K562 (cell line): ENCODE data around the gene THSD8. TPM values are rescaled to one million over a fixed set of nuclear protein-coding genes. Genes with fewer than 3 reads are reported as not detected.

Source experiments
- ARID3A ChIP-seq: IDR thresholded peaks from 2 replicates; pipeline ENCODE4 v1.6.1; 2012; ENCODE audit warnings: low read depth, low read length, improper control_type of control experiment, borderline replicate concordance
- ARNT ChIP-seq, 2 experiments: fragments of 450-650 bp; IDR thresholded peaks; 2 replicates each; pipeline ENCODE4 v1.6.1; 2016; ENCODE audit warnings: mild to moderate bottlenecking in 1 of 2
- FOXK1 ChIP-seq: sonication (generic); formaldehyde crosslinking; IDR thresholded peaks from 2 replicates; pipeline ENCODE4 v1.8.0; 2022; ENCODE audit warnings: missing genetic modification reagents, mild to moderate bottlenecking, borderline replicate concordance
- GABPB2 ChIP-seq: fragments of 250-450 bp; sonication (Bioruptor Pico); conservative IDR thresholded peaks from 2 replicates; pipeline ENCODE4 v1.5.1; 2021; ENCODE audit warnings: mild to moderate bottlenecking
- HDAC6 ChIP-seq: IDR thresholded peaks from 2 replicates; pipeline ENCODE4 v1.6.1; 2012; ENCODE audit warnings: low read depth, mild to moderate bottlenecking, control low read depth, inconsistent platforms, low read length, moderate library complexity
- NCOA2 ChIP-seq, 2 experiments: fragments of 450-650 bp; IDR thresholded peaks; 2 replicates each; pipeline ENCODE4 v1.6.1; 2018; ENCODE audit warnings: mild to moderate bottlenecking in 2 of 2, moderate library complexity in 1 of 2; ENCODE audit not compliant: partially characterized antibody in 2 of 2
- NFATC3 ChIP-seq: fragments of 450-650 bp; IDR thresholded peaks from 2 replicates; pipeline ENCODE4 v1.6.1; 2017; ENCODE audit warnings: mild to moderate bottlenecking
- POLR2B ChIP-seq: fragments of 450-650 bp; IDR thresholded peaks from 2 replicates; pipeline ENCODE4 v1.6.1; 2018; ENCODE audit warnings: low read depth; ENCODE audit not compliant: partially characterized antibody
- RHOXF2B ChIP-seq: fragments of 250-450 bp; sonication (Bioruptor Pico); conservative IDR thresholded peaks from 2 replicates; pipeline ENCODE4 v1.5.1; 2021
- SMARCC2 ChIP-seq: fragments of 450-650 bp; IDR thresholded peaks from 2 replicates; pipeline ENCODE4 v1.6.1; 2017; ENCODE audit warnings: antibody characterized with exemption, moderate library complexity, mild to moderate bottlenecking, low read depth
- TAL1 ChIP-seq: fragments of 450-650 bp; IDR thresholded peaks from 2 replicates; pipeline ENCODE4 v1.6.1; 2016; ENCODE audit warnings: mild to moderate bottlenecking
- ZKSCAN3 ChIP-seq: fragments of 250-450 bp; sonication (Bioruptor Pico); IDR thresholded peaks from 2 replicates; pipeline ENCODE4 v1.4.0; 2020
- ZNF436 ChIP-seq: fragments of 250-450, 450-650 bp; sonication (Bioruptor Pico); formaldehyde crosslinking; IDR thresholded peaks from 2 replicates; pipeline ENCODE4 v1.7.0; 2020; ENCODE audit warnings: mild to moderate bottlenecking
- ZNF696 ChIP-seq: fragments of 250-450 bp; sonication (Bioruptor Pico); conservative IDR thresholded peaks from 2 replicates; pipeline ENCODE4 v1.4.0; 2020; ENCODE audit warnings: mild to moderate bottlenecking, moderate library complexity
- polyA plus RNA-seq, 8 experiments: library from polyadenylated mRNA; depleted of rRNA in 4 of 8; stranded (reverse) in 5 of 8; unstranded in 3 of 8; fragments of >200 nt; fragmentation: Nextera tagmentation in 2 of 8; fragmentation: Illumina TruSeq in 1 of 8; extraction: Ambion mirVana in 2 of 8; extraction: Trizol in 1 of 8; gene quantifications; 2 replicates each; pipeline versions ENCODE4 v1.2.1 to v1.2.3, GENCODE V29; 2011 to 2014; ENCODE audit warnings: inconsistent platforms in 1 of 8, missing spikeins in 1 of 8
- total RNA-seq, 7 experiments: library from RNA; depleted of rRNA in 6 of 7; stranded (reverse); fragments of >200 nt in 6 of 7; fragmentation: Illumina TruSeq in 2 of 7; extraction: Trizol in 2 of 7; gene quantifications; 2 replicates each; pipeline versions ENCODE4 v1.2.1 to v1.2.3, GENCODE V29; 2011 to 2021; ENCODE audit warnings: low replicate concordance in 1 of 7
- TF ChIP-seq, protein P1 (sequence below): fragments of 450-650 bp; IDR thresholded peaks from 2 replicates; pipeline ENCODE4 v1.6.1; 2016
- TF ChIP-seq, protein P2 (sequence below): sonication (generic); formaldehyde crosslinking; IDR thresholded peaks from 2 replicates; pipeline ENCODE4 v1.8.0; 2022; ENCODE audit warnings: missing genetic modification reagents, mild to moderate bottlenecking, borderline replicate concordance
- TF ChIP-seq, protein P3 (sequence below), 3 experiments: fragments of 200-800 bp in 1 of 3; fragments of 250-450 bp in 1 of 3; fragments of 450-650 bp in 1 of 3; sonication (Bioruptor Pico) in 1 of 3; sonication (Bioruptor generic) in 1 of 3; formaldehyde crosslinking in 1 of 3; IDR thresholded peaks; 2 replicates each; pipeline versions ENCODE4 v1.6.1 to v1.8.0; 2016 to 2022; ENCODE audit warnings: mild to moderate bottlenecking in 2 of 3, missing genetic modification characterization in 2 of 3, missing compliant biosample characterization in 1 of 3, moderate library complexity in 1 of 3

THSD8 gene
- total and polyA plus RNA-seq, 9 of the 15 experiments (the other 6 are each of a cell fraction or from before 2014, with no cell fraction given) = 8.4 to 42.4 (median 19.9) TPM; not detected in 2

- TF ChIP-seq ARID3A (no peak), NFATC3 (no peak), ZNF696 (CRISPR knock-in tag) (no peak), ZKSCAN3 (CRISPR knock-in tag) (no peak), TAL1 (no peak), FOXK1 (CRISPR knock-in tag) (no peak), HDAC6 (no peak), NCOA2 (IDR thresholded peaks at IDR 0.05; ENCODE audit: partially characterized antibody in 2 of 2) (no peak), SMARCC2 (no peak), ZNF436 (no peak), RHOXF2B (CRISPR knock-in tag) (no peak), GABPB2 (CRISPR knock-in tag) (no peak), ARNT (IDR thresholded peaks at IDR 0.05) (no peak), POLR2B (no peak)
- TF ChIP-seq, protein P1, sequence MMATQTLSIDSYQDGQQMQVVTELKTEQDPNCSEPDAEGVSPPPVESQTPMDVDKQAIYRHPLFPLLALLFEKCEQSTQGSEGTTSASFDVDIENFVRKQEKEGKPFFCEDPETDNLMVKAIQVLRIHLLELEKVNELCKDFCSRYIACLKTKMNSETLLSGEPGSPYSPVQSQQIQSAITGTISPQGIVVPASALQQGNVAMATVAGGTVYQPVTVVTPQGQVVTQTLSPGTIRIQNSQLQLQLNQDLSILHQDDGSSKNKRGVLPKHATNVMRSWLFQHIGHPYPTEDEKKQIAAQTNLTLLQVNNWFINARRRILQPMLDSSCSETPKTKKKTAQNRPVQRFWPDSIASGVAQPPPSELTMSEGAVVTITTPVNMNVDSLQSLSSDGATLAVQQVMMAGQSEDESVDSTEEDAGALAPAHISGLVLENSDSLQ = no peak
- TF ChIP-seq, protein P2, sequence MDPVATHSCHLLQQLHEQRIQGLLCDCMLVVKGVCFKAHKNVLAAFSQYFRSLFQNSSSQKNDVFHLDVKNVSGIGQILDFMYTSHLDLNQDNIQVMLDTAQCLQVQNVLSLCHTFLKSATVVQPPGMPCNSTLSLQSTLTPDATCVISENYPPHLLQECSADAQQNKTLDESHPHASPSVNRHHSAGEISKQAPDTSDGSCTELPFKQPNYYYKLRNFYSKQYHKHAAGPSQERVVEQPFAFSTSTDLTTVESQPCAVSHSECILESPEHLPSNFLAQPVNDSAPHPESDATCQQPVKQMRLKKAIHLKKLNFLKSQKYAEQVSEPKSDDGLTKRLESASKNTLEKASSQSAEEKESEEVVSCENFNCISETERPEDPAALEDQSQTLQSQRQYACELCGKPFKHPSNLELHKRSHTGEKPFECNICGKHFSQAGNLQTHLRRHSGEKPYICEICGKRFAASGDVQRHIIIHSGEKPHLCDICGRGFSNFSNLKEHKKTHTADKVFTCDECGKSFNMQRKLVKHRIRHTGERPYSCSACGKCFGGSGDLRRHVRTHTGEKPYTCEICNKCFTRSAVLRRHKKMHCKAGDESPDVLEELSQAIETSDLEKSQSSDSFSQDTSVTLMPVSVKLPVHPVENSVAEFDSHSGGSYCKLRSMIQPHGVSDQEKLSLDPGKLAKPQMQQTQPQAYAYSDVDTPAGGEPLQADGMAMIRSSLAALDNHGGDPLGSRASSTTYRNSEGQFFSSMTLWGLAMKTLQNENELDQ (CRISPR knock-in tag) = no peak
- TF ChIP-seq, protein P3, sequence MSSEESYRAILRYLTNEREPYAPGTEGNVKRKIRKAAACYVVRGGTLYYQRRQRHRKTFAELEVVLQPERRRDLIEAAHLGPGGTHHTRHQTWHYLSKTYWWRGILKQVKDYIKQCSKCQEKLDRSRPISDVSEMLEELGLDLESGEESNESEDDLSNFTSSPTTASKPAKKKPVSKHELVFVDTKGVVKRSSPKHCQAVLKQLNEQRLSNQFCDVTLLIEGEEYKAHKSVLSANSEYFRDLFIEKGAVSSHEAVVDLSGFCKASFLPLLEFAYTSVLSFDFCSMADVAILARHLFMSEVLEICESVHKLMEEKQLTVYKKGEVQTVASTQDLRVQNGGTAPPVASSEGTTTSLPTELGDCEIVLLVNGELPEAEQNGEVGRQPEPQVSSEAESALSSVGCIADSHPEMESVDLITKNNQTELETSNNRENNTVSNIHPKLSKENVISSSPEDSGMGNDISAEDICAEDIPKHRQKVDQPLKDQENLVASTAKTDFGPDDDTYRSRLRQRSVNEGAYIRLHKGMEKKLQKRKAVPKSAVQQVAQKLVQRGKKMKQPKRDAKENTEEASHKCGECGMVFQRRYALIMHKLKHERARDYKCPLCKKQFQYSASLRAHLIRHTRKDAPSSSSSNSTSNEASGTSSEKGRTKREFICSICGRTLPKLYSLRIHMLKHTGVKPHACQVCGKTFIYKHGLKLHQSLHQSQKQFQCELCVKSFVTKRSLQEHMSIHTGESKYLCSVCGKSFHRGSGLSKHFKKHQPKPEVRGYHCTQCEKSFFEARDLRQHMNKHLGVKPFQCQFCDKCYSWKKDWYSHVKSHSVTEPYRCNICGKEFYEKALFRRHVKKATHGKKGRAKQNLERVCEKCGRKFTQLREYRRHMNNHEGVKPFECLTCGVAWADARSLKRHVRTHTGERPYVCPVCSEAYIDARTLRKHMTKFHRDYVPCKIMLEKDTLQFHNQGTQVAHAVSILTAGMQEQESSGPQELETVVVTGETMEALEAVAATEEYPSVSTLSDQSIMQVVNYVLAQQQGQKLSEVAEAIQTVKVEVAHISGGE (CRISPR knock-in tag; IDR thresholded peaks at IDR 0.05) = peak in 1 of 3 experiments; percentile 15; a peak in 1 of 6 replicates
Measured at GRCh38 chr19:12783849-12784393, 17.9 kb upstream of the THSD8 start (continued).
